A549 (cell line): ENCODE data around the gene PPAN. TPM values are rescaled to one million over a fixed set of nuclear protein-coding genes. Genes with fewer than 3 reads are reported as not detected.

Experiments used
- ATAC-seq, 2 experiments: fragments of 200-7000 bp in 1 of 2; fragments of >200 bp in 1 of 2; cut with Nextera tagmentation in 1 of 2; cut with Tn5 transposase in 1 of 2; 3 replicates each; pipeline versions ENCODE4 v1.8.0 to v1.9.1; 2018 to 2020; ENCODE audit warnings: mild to moderate bottlenecking in 1 of 2, moderate library complexity in 1 of 2
- CTCF ChIA-PET: fragments of 300-600 bp; sonication (Branson Sonifier 250); formaldehyde crosslinking; extraction: SDS; loops from one replicate; lab custom pipeline; 2021; ENCODE audit warnings: antibody characterized with exemption, inconsistent platforms; lab: Yijun Ruan, JAX
- POLR2A ChIA-PET: fragments of 350-600 bp; formaldehyde crosslinking; extraction: SDS; loops from one replicate; lab custom pipeline; 2021; ENCODE audit warnings: antibody characterized with exemption, inconsistent platforms; lab: Yijun Ruan, JAX
- DNase-seq, 2 experiments: peaks; one replicate each; pipeline versions ENCODE4 v3.0.0 to v3.0.0-alpha.2; 2011 to 2016; ENCODE audit warnings: low read depth in 1 of 2, low spot score in 1 of 2
- FAIRE-seq: peaks from 2 replicates; lab custom pipeline; 2011; peaks lifted over from hg19 to GRCh38; lab: Jason Lieb, UNC
- H3K27ac ChIP-seq, 2 experiments: fragments of >200 bp; sonication (Bioruptor Twin); formaldehyde crosslinking; 3 replicates each; pipeline ENCODE4 v1.5.1; 2016 to 2017
- H3K4me1 ChIP-seq: fragments of >200 bp; sonication (Bioruptor Twin); formaldehyde crosslinking; 3 replicates; pipeline ENCODE4 v1.6.1; 2016
- H3K4me2 ChIP-seq: fragments of >200 bp; sonication (Bioruptor Twin); formaldehyde crosslinking; 3 replicates; pipeline ENCODE4 v1.6.1; 2016
- H3K4me3 ChIP-seq: fragments of >200 bp; sonication (Bioruptor Twin); formaldehyde crosslinking; 3 replicates; pipeline ENCODE4 v1.5.1; 2016
- H3K9me3 ChIP-seq: fragments of >200 bp; sonication (Bioruptor Twin); formaldehyde crosslinking; 3 replicates; pipeline ENCODE4 v1.6.1; 2016
- CBX8 ChIP-seq: fragments of 200-600 bp; sonication (generic); IDR thresholded peaks from 2 replicates; pipeline ENCODE4 v1.6.1; 2016
- EHF ChIP-seq: fragments of 250-450 bp; sonication (Bioruptor Pico); IDR thresholded peaks from 2 replicates; pipeline ENCODE4 v1.5.0; 2020; ENCODE audit warnings: mild to moderate bottlenecking
- JUN ChIP-seq, 2 experiments: fragments of >200 bp; sonication (Bioruptor Twin); formaldehyde crosslinking; IDR thresholded peaks; 2 replicates in 1 of 2; 3 replicates in 1 of 2; pipeline ENCODE4 v1.6.1; 2016 to 2017
- MAFK ChIP-seq: fragments of 450-650 bp; IDR thresholded peaks from 2 replicates; pipeline ENCODE4 v1.6.1; 2014; ENCODE audit not compliant: partially characterized antibody
- PHF8 ChIP-seq: fragments of 200-600 bp; sonication (generic); IDR thresholded peaks from 2 replicates; pipeline ENCODE4 v1.6.1; 2016; ENCODE audit warnings: low read depth, mild to moderate bottlenecking, antibody characterized with exemption, moderate library complexity, borderline replicate concordance
- POLR2AphosphoS2 ChIP-seq: conservative IDR thresholded peaks from 2 replicates; pipeline ENCODE4 v1.6.1; 2012; ENCODE audit warnings: low read length, improper control_type of control experiment, inconsistent platforms
- TFCP2L1 ChIP-seq: fragments of 250-450 bp; sonication (Bioruptor Pico); IDR thresholded peaks from 2 replicates; pipeline ENCODE4 v1.5.0; 2021; ENCODE audit warnings: mild to moderate bottlenecking
- WGBS: methylation state at CpG from one replicate; pipeline ENCODE4 v1.1.6; 2017; ENCODE audit errors: missing lambda C conversion rate; 5-methylcytosine and 5-hydroxymethylcytosine counted together
- polyA plus RNA-seq, 4 experiments: library from polyadenylated mRNA; depleted of rRNA in 3 of 4; stranded (reverse); fragments of >200 nt; fragmentation: RNase III in 1 of 4; extraction: RNeasy Plus Mini Kit Qiagen cat#74134 plus additional on column Dnase treatment in 1 of 4; gene quantifications; 2 replicates in 3 of 4; 3 replicates in 1 of 4; pipeline ENCODE4 v1.2.3, GENCODE V29; 2011 to 2017
- TF ChIP-seq, protein P1 (sequence below): fragments of 150-350 bp; IDR thresholded peaks from 2 replicates; pipeline ENCODE4 v1.6.1; 2014; ENCODE audit warnings: low read depth, mild to moderate bottlenecking, low read length
- TF ChIP-seq, protein P2 (sequence below): fragments of 200-600 bp; sonication (generic); IDR thresholded peaks from 2 replicates; pipeline ENCODE4 v1.6.1; 2016; ENCODE audit warnings: antibody characterized with exemption, mild to moderate bottlenecking, moderate library complexity

The PPAN gene
- polyA plus RNA-seq, 2 of the 4 experiments (the other 2 are of a cell fraction): 26.6 to 65.0 TPM

DNA sequence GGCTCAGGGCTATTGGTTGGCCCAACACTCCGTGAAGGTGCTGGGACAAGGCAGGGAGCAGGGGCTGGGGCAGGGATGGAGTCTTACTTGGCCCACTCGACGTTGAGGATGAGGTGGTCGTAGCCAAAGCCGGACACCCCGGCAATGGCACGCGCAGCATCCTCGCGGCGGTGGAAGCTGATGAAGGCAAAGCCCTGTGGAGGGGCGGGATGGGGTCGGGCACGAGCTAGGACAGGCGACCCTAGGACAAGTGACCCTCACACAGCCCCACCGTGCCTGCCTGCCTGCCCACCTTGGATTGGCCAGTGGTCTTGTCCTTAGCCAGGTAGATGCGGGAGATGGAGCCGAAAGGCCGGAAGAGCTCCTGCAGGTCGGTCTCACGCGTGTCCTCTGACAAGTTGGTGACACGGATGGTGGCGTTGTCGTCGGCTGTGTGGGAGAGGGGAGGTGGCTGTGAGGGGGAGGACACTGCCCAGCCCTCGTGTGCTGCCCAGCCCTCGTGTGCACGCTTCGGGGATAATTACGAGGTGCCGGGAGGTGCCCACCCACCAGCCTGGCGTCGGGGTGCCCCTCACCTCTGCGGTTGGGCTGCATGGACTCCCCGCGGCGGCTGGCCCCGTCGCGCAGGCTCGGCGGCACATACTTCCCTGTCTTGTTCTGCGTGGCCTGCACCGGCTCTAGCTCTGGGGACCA lies 9.4 kb downstream of the PPAN start:
- no peak for DNase-seq
- Histone ChIP-seq H3K4me3 (no peak overlapping the region), H3K4me1 (peaks cover 26% of the 10 kb centered on the region; the same call in 2 of the 3 replicates), H3K9me3 (no peaks in the 10 kb centered on the region), H3K27ac (no peak overlapping the region), H3K4me2 (no peak overlapping the region)
- CTCF ChIA-PET: interaction anchor here (1.1 to 2.7 kb wide), 5 partner anchors 9 to 302 kb away, joined by 3 to 8 read pairs (median 4); partner anchors contain the start of genes ANGPTL6 and PPAN
- WGBS: 94% methylated on average over 30 of the region's 45 CpGs
- peak in 1 of 2 experiments; percentile 1; a peak in 1 of 6 replicates for ATAC-seq
- peak; percentile 61; the same call in 1 of the 2 replicates for TF ChIP-seq POLR2AphosphoS2
- TF ChIP-seq, protein P1, sequence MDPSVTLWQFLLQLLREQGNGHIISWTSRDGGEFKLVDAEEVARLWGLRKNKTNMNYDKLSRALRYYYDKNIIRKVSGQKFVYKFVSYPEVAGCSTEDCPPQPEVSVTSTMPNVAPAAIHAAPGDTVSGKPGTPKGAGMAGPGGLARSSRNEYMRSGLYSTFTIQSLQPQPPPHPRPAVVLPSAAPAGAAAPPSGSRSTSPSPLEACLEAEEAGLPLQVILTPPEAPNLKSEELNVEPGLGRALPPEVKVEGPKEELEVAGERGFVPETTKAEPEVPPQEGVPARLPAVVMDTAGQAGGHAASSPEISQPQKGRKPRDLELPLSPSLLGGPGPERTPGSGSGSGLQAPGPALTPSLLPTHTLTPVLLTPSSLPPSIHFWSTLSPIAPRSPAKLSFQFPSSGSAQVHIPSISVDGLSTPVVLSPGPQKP: no peak
- TF ChIP-seq, all 56 proteins: peak for 1
- FAIRE-seq: no peak
- POLR2A ChIA-PET: interaction anchor here (0.6 to 1.0 kb wide), 2 partner anchors 9 to 250 kb away, joined by 3 to 9 read pairs; no protein-coding TSS in a partner anchor

DNA sequence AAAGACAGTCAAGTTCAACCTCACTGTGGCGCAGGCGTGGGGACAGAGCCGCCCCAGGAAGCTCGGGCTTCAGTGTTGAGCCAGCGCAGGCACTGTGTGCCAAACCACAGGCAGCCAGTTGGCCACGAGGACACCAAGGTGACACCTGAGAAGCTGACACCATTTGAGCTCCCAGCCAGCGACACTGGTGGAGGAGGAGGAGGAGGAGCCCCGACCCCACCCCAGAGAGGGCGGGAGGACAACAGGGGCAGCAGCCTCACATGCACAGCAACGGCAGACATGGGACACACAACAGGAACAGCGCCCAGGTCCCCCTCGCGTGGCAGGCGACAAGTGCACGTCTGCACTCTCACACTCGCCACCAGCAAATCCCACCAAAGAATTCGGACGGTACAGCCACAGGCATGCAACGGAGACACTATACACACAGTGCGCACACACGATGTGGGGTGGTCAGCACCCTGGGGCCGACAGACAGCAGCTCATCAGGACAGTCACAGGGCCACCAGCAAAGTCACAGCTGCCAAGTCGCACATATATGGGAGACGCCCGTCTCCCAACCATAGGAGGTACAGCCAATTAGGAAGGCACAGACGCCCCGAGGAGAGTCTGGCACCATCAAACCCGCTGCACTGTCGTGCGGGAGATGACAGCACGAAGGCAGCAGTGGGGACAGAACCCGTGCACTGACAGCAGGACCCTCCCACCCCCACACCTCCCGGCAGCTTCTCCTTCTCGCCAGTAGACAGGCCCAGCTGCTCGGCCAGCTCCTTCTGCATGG lies 10.1 kb downstream of the PPAN start:
- CTCF ChIA-PET: interaction anchor here (1.1 to 2.7 kb wide), 6 partner anchors 10 to 301 kb away, joined by 3 to 8 read pairs (median 4); partner anchors contain the start of genes ANGPTL6 and PPAN
- ATAC-seq: peak in 1 of 2 experiments; percentile 1; a peak in 1 of 6 replicates
- POLR2A ChIA-PET: interaction anchor here (0.6 to 1.0 kb wide), 2 partner anchors 10 to 251 kb away, joined by 3 to 9 read pairs; no protein-coding TSS in a partner anchor
- Histone ChIP-seq H3K4me1 (peaks cover 23% of the 10 kb centered on the region; the same call in 2 of the 3 replicates), H3K4me2 (no peak overlapping the region), H3K9me3 (no peaks in the 10 kb centered on the region), H3K4me3 (no peak overlapping the region), H3K27ac (no peak overlapping the region)
- TF ChIP-seq, protein P1: no peak
- no peak for TF ChIP-seq EHF (CRISPR knock-in tag)
- TF ChIP-seq POLR2AphosphoS2: peak; percentile 32; the same call in 1 of the 2 replicates
- no peak for DNase-seq
- no peak for FAIRE-seq
- 94% methylated on average over 7 of the region's 35 CpGs for WGBS

DNA sequence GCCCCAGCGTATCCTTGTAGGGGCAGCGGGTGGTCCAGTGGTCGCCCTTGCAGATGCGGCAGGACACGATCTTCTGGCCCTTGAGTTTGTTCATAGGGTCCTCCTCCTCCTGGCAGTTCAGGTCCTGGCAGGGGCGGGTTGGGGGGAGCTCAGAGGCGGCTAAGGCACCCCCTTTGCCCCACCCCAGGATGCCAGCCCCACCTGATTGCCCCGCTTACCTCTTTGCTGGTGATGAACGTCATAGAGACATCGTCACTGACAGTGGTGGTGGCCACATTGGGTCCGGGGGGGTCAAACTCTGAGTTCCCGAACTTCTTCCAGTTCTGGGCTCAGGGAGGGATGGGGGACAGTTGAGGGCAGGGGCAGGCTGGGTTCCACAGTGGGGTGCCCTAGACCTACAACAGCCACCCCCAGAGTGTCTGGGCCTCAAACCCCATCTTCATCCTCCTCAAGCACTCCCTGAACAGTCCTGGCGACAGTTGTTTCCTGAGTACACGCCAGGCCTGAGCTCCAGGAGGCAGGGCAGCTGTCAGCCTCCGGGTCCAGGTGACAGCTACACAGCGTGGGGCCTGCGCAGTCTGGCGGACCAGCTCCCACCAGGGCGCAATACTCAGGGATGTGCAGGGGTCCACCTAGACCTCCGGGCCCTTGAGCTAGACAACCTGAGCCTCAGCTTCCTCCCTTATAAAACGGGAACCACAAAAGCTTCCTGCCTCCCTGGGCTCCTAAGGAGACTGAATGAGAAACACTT lies 10.9 kb downstream of the PPAN start:
- 95% methylated on average over 12 of the region's 21 CpGs for WGBS
- FAIRE-seq (no peak), ATAC-seq (no peak), DNase-seq (no peak)
- H3K4me2 ChIP-seq: no peak overlapping the region
- TF ChIP-seq TFCP2L1: no peak
- TF ChIP-seq, protein P2, sequence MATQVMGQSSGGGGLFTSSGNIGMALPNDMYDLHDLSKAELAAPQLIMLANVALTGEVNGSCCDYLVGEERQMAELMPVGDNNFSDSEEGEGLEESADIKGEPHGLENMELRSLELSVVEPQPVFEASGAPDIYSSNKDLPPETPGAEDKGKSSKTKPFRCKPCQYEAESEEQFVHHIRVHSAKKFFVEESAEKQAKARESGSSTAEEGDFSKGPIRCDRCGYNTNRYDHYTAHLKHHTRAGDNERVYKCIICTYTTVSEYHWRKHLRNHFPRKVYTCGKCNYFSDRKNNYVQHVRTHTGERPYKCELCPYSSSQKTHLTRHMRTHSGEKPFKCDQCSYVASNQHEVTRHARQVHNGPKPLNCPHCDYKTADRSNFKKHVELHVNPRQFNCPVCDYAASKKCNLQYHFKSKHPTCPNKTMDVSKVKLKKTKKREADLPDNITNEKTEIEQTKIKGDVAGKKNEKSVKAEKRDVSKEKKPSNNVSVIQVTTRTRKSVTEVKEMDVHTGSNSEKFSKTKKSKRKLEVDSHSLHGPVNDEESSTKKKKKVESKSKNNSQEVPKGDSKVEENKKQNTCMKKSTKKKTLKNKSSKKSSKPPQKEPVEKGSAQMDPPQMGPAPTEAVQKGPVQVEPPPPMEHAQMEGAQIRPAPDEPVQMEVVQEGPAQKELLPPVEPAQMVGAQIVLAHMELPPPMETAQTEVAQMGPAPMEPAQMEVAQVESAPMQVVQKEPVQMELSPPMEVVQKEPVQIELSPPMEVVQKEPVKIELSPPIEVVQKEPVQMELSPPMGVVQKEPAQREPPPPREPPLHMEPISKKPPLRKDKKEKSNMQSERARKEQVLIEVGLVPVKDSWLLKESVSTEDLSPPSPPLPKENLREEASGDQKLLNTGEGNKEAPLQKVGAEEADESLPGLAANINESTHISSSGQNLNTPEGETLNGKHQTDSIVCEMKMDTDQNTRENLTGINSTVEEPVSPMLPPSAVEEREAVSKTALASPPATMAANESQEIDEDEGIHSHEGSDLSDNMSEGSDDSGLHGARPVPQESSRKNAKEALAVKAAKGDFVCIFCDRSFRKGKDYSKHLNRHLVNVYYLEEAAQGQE: no peak
- no peak for TF ChIP-seq MAFK
- no peak for TF ChIP-seq CBX8
- no peak for TF ChIP-seq JUN (IDR thresholded peaks at IDR 0.05)
- no peak for TF ChIP-seq PHF8
- H3K27ac ChIP-seq: no peak overlapping the region
- no peak overlapping the region for H3K4me3 ChIP-seq
- H3K9me3 ChIP-seq: no peaks in the 10 kb centered on the region
- POLR2A ChIA-PET: interaction anchor here (1.2 kb wide), 1 partner anchor 10 kb away, joined by 6 read pairs; the partner anchor contains the start of gene PPAN
- peaks cover 15% of the 10 kb centered on the region; the same call in 2 of the 3 replicates for H3K4me1 ChIP-seq
- CTCF ChIA-PET: interaction anchor here (1.3 to 2.7 kb wide), 5 partner anchors 11 to 184 kb away, joined by 3 to 8 read pairs (median 5); partner anchors contain the start of genes ANGPTL6 and PPAN
